KMS-11 (cell line): Measurements from ENCODE around the gene KCNE1.
"Not testable (repeated sequence)": the region's sequence is repeated elsewhere in the genome, so short reads cannot be mapped to it uniquely, and the experiment has no call there.

Experiments used
- H2AFZ ChIP-seq: fragments of 200-600 bp; sonication (generic); 2 replicates; pipeline ENCODE4 v1.6.1; 2016; ENCODE audit warnings: antibody characterized with exemption, mixed run types, low read depth
- H3K27ac ChIP-seq: fragments of 200-600 bp; sonication (generic); 2 replicates; pipeline ENCODE4 v1.6.1; 2016; ENCODE audit warnings: mild to moderate bottlenecking, mixed run types
- H3K27me3 ChIP-seq: fragments of 200-600 bp; sonication (generic); 2 replicates; pipeline ENCODE4 v1.6.1; 2017; ENCODE audit warnings: mild to moderate bottlenecking, low read depth, mixed run types, moderate library complexity; ENCODE audit not compliant: insufficient read depth
- H3K36me3 ChIP-seq: fragments of 200-600 bp; sonication (generic); 2 replicates; pipeline ENCODE4 v1.6.1; 2017; ENCODE audit warnings: mild to moderate bottlenecking, mixed run types; ENCODE audit not compliant: insufficient read depth
- H3K4me1 ChIP-seq: fragments of 200-600 bp; sonication (generic); 2 replicates; pipeline ENCODE4 v1.6.1; 2016; ENCODE audit warnings: mild to moderate bottlenecking, low read depth, mixed run types; ENCODE audit not compliant: poor library complexity, severe bottlenecking
- H3K4me2 ChIP-seq: fragments of 200-600 bp; sonication (generic); 2 replicates; pipeline ENCODE4 v1.7.0; 2016; ENCODE audit warnings: mild to moderate bottlenecking, mixed run types
- H3K4me3 ChIP-seq: fragments of 200-600 bp; sonication (generic); IDR thresholded peaks from 2 replicates; pipeline ENCODE4 v1.6.1; 2017; ENCODE audit warnings: low read depth, low read length, mixed read lengths; ENCODE audit not compliant: insufficient read depth
- H3K79me2 ChIP-seq: fragments of 200-600 bp; sonication (generic); 2 replicates; pipeline ENCODE4 v1.6.1; 2016; ENCODE audit warnings: low read depth, mixed run types; ENCODE audit not compliant: insufficient read depth
- H3K9ac ChIP-seq: fragments of 200-600 bp; sonication (generic); 2 replicates; pipeline ENCODE4 v1.6.1; 2016; ENCODE audit warnings: mild to moderate bottlenecking, mixed run types
- H4K20me1 ChIP-seq: fragments of 200-600 bp; sonication (generic); 2 replicates; pipeline ENCODE4 v1.6.1; 2016; ENCODE audit warnings: mild to moderate bottlenecking, mixed run types; ENCODE audit not compliant: insufficient read depth
- TF ChIP-seq, protein P1 (sequence below): fragments of 200-600 bp; sonication (generic); conservative IDR thresholded peaks from 2 replicates; pipeline ENCODE4 v1.6.1; 2017; ENCODE audit warnings: low read depth, mild to moderate bottlenecking, antibody characterized with exemption, low read length, moderate library complexity, mixed read lengths

Gene KCNE1

DNA sequence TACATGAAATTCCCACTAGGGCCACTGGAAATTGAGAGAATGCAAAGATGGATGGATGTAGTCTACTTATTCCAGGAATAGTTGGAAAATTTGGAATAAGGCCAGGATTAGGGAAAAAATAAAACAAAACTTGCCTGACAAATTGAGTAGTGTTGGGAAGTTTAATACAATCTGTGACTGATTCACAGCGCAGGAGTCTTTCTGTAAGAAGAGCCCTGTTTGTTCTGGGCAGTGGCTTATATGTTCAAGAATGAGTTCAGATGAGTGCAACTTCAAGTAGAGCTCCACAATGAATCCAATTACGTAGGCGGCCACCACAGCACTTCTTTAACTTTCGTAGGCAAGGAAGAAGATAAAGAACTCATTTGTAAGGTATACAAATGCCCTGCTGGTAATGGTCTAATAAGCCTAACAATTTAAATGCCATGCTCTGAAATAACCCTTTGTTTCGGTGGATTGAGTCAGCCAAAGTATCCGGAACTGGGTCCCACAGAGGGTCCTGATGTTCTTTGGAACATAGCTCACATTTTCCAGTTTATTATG, 47.1 kb upstream of the KCNE1 start:
- Histone ChIP-seq H4K20me1 (no peaks in the 10 kb centered on the region), H3K79me2 (no peaks in the 10 kb centered on the region), H3K4me1 (peaks cover 14% of the 10 kb centered on the region), H3K9ac (no peak overlapping the region), H3K27ac (no peak overlapping the region), H2AFZ (no peak overlapping the region), H3K36me3 (no peaks in the 10 kb centered on the region), H3K27me3 (no peaks in the 10 kb centered on the region), H3K4me3 (no peak overlapping the region), H3K4me2 (no peak overlapping the region)
- TF ChIP-seq, protein P1, sequence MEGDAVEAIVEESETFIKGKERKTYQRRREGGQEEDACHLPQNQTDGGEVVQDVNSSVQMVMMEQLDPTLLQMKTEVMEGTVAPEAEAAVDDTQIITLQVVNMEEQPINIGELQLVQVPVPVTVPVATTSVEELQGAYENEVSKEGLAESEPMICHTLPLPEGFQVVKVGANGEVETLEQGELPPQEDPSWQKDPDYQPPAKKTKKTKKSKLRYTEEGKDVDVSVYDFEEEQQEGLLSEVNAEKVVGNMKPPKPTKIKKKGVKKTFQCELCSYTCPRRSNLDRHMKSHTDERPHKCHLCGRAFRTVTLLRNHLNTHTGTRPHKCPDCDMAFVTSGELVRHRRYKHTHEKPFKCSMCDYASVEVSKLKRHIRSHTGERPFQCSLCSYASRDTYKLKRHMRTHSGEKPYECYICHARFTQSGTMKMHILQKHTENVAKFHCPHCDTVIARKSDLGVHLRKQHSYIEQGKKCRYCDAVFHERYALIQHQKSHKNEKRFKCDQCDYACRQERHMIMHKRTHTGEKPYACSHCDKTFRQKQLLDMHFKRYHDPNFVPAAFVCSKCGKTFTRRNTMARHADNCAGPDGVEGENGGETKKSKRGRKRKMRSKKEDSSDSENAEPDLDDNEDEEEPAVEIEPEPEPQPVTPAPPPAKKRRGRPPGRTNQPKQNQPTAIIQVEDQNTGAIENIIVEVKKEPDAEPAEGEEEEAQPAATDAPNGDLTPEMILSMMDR, result no peak

DNA sequence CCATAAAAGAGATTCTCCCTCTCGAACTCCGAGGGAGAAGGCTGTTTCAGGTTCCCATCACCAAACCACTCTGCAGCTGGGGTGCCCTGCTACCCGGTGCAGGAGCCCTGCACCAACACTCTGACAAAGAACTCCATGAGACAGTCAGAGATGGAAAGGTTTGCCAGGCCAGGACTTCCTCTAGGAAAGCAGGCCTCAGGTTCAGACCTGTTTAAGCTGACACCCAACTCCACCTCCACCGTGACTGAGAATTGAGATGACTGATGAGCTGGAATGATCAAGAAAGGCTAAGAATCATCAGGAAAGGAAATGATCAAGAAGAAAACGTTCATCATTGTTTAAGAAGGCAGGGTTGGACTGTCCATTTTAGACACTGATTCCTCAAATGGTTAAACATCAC, 46.2 kb upstream of the KCNE1 start:
- Histone ChIP-seq H4K20me1 (no peaks in the 10 kb centered on the region), H3K79me2 (no peaks in the 10 kb centered on the region), H3K27ac (no peak overlapping the region), H2AFZ (no peak overlapping the region), H3K4me2 (no peak overlapping the region), H3K4me3 (no peak overlapping the region), H3K27me3 (no peaks in the 10 kb centered on the region), H3K9ac (no peak overlapping the region), H3K4me1 (peaks cover 24% of the 10 kb centered on the region), H3K36me3 (no peaks in the 10 kb centered on the region)
- TF ChIP-seq, protein P1, result no peak

DNA sequence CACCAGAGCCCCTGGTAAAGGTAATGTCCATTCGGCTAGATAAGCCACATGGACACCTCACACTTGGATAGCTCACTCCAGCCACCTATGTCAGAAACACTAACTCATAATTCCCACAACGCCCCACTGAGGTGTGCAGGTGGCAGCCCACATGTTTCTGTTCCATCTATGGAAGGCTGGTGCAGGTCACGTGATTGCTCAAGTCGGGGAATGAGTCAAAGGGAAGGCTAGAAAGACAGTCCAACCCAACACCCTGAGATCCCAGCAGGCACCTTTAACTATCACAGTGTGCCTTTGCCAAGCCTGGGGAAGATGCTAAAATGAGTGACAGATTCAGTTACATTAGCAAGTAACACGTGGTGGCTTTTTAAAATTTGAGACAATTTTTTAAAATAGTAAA, 45.3 kb upstream of the KCNE1 start:
- H3K9ac ChIP-seq, result no peak overlapping the region
- TF ChIP-seq, protein P1, result no peak
- H3K4me2 ChIP-seq, result no peak overlapping the region
- H2AFZ ChIP-seq, result no peak overlapping the region
- H3K4me3 ChIP-seq, result no peak overlapping the region
- no peaks in the 10 kb centered on the region for H4K20me1 ChIP-seq
- no peaks in the 10 kb centered on the region for H3K27me3 ChIP-seq
- H3K36me3 ChIP-seq, result no peaks in the 10 kb centered on the region
- H3K79me2 ChIP-seq, result no peaks in the 10 kb centered on the region
- no peak overlapping the region for H3K27ac ChIP-seq
- H3K4me1 ChIP-seq, result peaks cover 26% of the 10 kb centered on the region

DNA sequence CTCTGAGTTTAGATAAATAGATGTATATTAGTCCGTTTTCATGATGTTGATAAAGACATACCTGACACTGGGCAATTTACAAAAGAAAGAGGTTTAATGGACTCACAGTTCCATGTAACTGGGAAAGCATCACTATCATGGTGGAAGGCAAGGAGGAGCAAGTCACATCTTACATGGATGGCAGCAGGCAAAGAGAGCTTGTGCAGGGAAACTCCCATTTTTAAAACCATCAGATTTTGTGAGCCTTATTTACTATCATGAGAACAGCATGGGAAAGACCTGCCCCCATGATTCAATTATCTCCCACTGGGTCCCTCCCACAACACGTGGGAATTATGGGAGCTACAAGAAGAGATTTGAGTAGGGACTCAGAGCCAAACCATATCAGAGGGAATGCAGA, 42.7 kb upstream of the KCNE1 start:
- H3K36me3 ChIP-seq, H3K27me3 ChIP-seq, H3K4me3 ChIP-seq, H3K9ac ChIP-seq, H4K20me1 ChIP-seq, H3K27ac ChIP-seq, H2AFZ ChIP-seq, H3K79me2 ChIP-seq: not testable (repeated sequence)
- H3K4me1 ChIP-seq, result peaks cover 31% of the 10 kb centered on the region
- peak overlapping the region; percentile 32; the same call in 1 of the 2 replicates for H3K4me2 ChIP-seq

DNA sequence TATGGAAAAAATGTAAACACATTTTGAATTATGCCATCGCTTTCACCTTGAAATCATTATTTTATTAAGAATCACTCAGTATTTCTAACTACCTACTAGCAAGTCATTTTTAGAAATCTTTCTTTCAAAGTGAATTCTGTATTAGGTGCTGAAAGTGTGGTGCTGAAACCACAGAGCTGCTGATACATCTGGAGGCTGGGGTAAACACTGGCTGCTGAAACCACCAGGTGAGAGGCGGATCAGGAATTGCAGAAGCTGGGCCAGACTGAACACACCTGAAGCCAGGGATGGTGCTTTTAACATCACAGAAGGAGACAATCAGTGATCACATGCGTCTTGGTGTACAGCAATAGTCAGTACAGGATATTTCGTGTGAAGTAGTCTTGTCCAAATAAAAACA, 42.2 kb upstream of the KCNE1 start:
- Histone ChIP-seq H3K27me3 (no peaks in the 10 kb centered on the region), H3K4me2 (peak overlapping the region; percentile 32), H3K79me2 (no peaks in the 10 kb centered on the region), H3K27ac (peak overlapping the region; percentile 10; the same call in 1 of the 2 replicates), H3K4me3 (no peak overlapping the region), H2AFZ (no peak overlapping the region), H4K20me1 (no peaks in the 10 kb centered on the region), H3K36me3 (no peaks in the 10 kb centered on the region), H3K9ac (no peak overlapping the region), H3K4me1 (peaks cover 36% of the 10 kb centered on the region)
- TF ChIP-seq, protein P1, result no peak
